Tibial artery (tissue), 4 donors: ENCODE results near the gene NRXN3.

Experiments used
- DNase-seq, 2 donors: peaks; one replicate each; pipeline ENCODE4 v3.0.0-alpha.2; 2019
- H3K27ac ChIP-seq, 2 donors: fragments of 200-600 bp; sonication (generic) in 1 of 2; 1 replicate in 1 of 2; 2 replicates in 1 of 2; pipeline ENCODE4 v1.5.1; 2018 to 2019; ENCODE audit warnings: mild to moderate bottlenecking in 1 of 2
- H3K27me3 ChIP-seq, 2 donors: fragments of 200-600 bp; sonication (generic) in 1 of 2; one replicate each; pipeline versions ENCODE4 v1.5.1 to v1.6.0; 2016 to 2019
- H3K36me3 ChIP-seq, 3 donors: fragments of 200-600 bp; sonication (generic) in 2 of 3; one replicate each; pipeline ENCODE4 v1.5.1; 2016 to 2019; ENCODE audit warnings: mild to moderate bottlenecking in 2 of 3
- H3K4me1 ChIP-seq, 4 donors: fragments of 200-600 bp; sonication (generic) in 2 of 4; 1 replicate in 3 of 4; 2 replicates in 1 of 4; pipeline ENCODE4 v1.5.1; 2016 to 2019
- H3K4me3 ChIP-seq, 2 donors: fragments of 200-600 bp; sonication (generic) in 1 of 2; 1 replicate in 1 of 2; 2 replicates in 1 of 2; pipeline ENCODE4 v1.5.1; 2018 to 2019; ENCODE audit warnings: mild to moderate bottlenecking in 2 of 2
- H3K9me3 ChIP-seq, 3 donors: fragments of 200-600 bp; sonication (generic) in 1 of 3; one replicate each; pipeline ENCODE4 v1.5.1; 2016 to 2019
- intact Hi-C: fragments of 100-400 bp; cut with DNase I; formaldehyde crosslinking; loops from one replicate; pipeline ENCODE4 v1.15.0; 2023; ENCODE audit warnings: low total_unique reads
- TF ChIP-seq, protein P1 (sequence below), 2 experiments: fragments of 200-600 bp in 1 of 2; fragments of 450-650 bp in 1 of 2; IDR thresholded peaks; one replicate each; pipeline ENCODE4 v1.5.1; 2017 to 2019; ENCODE audit warnings: antibody characterized with exemption in 2 of 2, mild to moderate bottlenecking in 1 of 2, moderate library complexity in 1 of 2

NRXN3 gene

DNA sequence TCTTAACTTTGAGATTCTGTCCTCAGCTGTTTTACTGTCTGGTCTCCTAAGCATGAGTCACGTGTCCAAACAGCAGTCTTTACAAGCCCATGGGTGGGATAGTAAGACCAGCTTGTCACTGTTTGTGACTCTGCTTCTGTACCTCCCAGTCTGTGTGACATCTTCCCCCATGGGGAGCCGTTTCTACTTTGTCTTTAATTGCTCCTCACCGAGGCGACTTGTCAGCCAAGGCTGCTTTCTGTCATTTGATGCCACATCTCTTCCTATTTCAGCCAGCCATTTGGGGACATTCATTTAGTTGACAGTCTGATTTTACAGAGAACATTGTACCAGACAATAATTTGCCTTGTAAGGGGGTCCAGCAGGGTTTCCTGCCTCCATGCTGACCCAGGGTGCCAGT, 534.8 kb downstream of the NRXN3 start:
- H3K9me3 ChIP-seq: no peaks in the 10 kb centered on the region
- H3K36me3 ChIP-seq: no peaks in the 10 kb centered on the region
- no peaks in the 10 kb centered on the region for H3K27me3 ChIP-seq
- no peak for DNase-seq
- no peak overlapping the region for H3K27ac ChIP-seq
- H3K4me3 ChIP-seq: no peak overlapping the region
- peaks cover 0 to 7% (median 0%) of the 10 kb centered on the region in 4 donors for H3K4me1 ChIP-seq
- intact Hi-C loops: no loop called here
- TF ChIP-seq, protein P1, sequence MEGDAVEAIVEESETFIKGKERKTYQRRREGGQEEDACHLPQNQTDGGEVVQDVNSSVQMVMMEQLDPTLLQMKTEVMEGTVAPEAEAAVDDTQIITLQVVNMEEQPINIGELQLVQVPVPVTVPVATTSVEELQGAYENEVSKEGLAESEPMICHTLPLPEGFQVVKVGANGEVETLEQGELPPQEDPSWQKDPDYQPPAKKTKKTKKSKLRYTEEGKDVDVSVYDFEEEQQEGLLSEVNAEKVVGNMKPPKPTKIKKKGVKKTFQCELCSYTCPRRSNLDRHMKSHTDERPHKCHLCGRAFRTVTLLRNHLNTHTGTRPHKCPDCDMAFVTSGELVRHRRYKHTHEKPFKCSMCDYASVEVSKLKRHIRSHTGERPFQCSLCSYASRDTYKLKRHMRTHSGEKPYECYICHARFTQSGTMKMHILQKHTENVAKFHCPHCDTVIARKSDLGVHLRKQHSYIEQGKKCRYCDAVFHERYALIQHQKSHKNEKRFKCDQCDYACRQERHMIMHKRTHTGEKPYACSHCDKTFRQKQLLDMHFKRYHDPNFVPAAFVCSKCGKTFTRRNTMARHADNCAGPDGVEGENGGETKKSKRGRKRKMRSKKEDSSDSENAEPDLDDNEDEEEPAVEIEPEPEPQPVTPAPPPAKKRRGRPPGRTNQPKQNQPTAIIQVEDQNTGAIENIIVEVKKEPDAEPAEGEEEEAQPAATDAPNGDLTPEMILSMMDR (IDR thresholded peaks at IDR 0.05): no peak

DNA sequence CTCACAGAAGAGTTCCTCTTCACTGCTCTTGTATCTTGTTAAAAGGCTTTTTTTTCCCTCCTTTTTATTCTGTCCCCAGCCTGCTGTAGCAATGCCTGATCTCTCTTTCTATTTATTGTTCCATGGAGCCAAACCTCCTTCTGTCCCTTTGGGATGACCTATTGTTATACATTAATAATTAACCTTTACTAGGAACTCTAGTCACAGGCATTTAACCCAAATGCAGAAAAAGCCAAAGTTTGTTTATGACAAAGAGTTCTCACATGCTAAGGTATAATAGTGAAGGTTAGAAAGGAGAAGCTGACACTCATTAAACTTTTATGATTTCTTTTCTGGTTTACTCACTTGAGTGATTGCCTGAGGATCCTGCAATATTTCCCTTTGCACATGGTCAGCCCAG, 535.8 kb downstream of the NRXN3 start:
- intact Hi-C loops: no loop called here
- H3K36me3 ChIP-seq: no peaks in the 10 kb centered on the region
- DNase-seq: no peak
- no peak overlapping the region for H3K27ac ChIP-seq
- H3K4me1 ChIP-seq: peaks cover 0 to 7% (median 0%) of the 10 kb centered on the region in 4 donors
- no peaks in the 10 kb centered on the region for H3K27me3 ChIP-seq
- TF ChIP-seq, protein P1 (IDR thresholded peaks at IDR 0.05): no peak
- no peaks in the 10 kb centered on the region for H3K9me3 ChIP-seq
- no peak overlapping the region for H3K4me3 ChIP-seq

DNA sequence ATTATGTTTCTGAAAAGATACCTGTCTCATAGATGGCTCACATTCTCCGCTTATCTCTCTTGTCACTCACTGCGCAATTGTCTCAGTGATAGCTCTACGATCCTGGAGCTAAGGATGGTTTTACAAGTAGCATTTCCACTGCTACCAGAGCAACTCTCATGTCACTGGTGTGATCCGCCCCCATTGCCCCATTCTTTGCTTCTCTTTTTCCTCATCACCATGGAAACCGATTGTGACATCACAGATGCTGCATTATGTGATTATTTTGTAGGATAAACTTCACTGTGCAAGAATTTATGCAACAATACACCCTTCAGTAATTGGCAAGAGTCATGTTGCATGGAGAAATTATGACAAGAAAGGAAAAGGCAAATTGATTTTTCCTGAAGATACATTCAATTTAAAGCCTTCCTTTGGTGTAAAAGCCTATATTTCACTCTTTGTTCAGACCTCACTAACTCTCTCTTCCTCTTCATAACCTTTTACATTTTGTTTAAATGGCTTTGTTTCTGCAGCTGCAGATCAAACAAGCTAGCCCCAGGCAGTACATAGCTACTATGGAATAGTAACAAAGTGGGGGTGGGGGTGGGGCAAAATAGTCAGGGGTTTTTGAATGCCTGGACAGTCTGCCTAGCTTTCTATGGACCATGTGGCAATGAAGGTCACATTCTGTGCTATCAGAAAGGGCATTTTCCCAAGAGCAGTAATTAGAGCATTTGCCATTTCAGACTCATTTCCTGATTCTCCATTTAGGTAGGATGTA, 539.8 kb downstream of the NRXN3 start:
- H3K9me3 ChIP-seq: no peaks in the 10 kb centered on the region
- H3K36me3 ChIP-seq: no peaks in the 10 kb centered on the region
- TF ChIP-seq, protein P1 (IDR thresholded peaks at IDR 0.05): no peak
- H3K27me3 ChIP-seq: no peaks in the 10 kb centered on the region
- no peak for DNase-seq
- intact Hi-C loops: no loop called here
- no peak overlapping the region for H3K4me3 ChIP-seq
- H3K27ac ChIP-seq: no peak overlapping the region
- H3K4me1 ChIP-seq: no peaks in the 10 kb centered on the region

DNA sequence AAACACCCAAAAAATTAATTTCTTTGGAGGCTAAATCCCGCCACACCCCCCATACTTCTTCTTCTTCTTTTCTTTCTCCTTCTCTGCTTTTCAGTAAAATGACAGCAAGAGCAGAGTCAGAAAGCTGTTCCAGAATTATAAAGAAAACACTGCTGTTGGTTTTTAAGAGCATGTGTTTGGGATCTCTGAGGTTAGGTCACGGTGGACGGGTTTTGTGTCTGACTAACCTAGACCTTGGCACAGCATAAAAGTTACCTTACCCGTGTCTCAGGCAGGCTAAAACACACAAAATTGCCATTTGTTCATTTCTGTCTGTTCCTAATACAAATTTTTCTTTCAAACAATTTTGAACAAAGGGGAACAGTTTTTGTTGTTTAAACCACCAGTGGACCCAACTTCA, 540.8 kb downstream of the NRXN3 start:
- DNase-seq: no peak

DNA sequence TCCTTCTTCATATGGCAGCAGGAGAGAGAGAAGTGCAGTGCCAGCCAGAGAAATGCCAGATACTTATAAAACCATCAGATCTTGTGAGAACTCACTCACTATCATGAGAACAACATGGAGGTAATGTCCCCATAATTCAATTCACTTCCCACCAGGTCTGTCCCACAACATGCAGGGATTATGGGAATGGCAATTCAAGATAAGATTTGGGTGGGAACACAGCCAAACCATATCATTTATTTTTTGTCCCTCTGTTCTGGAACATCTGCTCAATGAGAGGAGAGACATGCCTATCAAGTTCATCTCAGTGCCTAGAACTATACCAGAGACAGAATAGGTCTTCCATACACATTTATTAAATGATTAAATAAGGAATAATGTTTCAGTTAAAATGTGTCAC, 543.5 kb downstream of the NRXN3 start:
- H3K27me3 ChIP-seq: no peaks in the 10 kb centered on the region
- no peaks in the 10 kb centered on the region for H3K9me3 ChIP-seq
- H3K4me3 ChIP-seq: no peak overlapping the region
- TF ChIP-seq, protein P1 (IDR thresholded peaks at IDR 0.05): no peak
- intact Hi-C loops: no loop called here
- no peaks in the 10 kb centered on the region for H3K36me3 ChIP-seq
- no peak overlapping the region for H3K27ac ChIP-seq
- DNase-seq: no peak
- H3K4me1 ChIP-seq: no peaks in the 10 kb centered on the region

More for the DNA sequence above, 540.8 kb downstream of the NRXN3 start:
- Histone ChIP-seq H3K36me3 (no peaks in the 10 kb centered on the region), H3K4me1 (no peaks in the 10 kb centered on the region), H3K27me3 (no peaks in the 10 kb centered on the region), H3K9me3 (no peaks in the 10 kb centered on the region), H3K4me3 (no peak overlapping the region), H3K27ac (no peak overlapping the region)
- intact Hi-C loops: no loop called here
- TF ChIP-seq, protein P1 (IDR thresholded peaks at IDR 0.05): no peak
